RCC 7860 (cell line): Measurements from ENCODE around the gene ARMS2.
A peak's percentile ranks its signal among the peaks of the same experiment; 100 is the strongest.

Experiments
- DNase-seq: peaks from one replicate; pipeline ENCODE4 v3.0.0-alpha.2; 2015; ENCODE audit warnings: low spot score
- FAIRE-seq: peaks from 2 replicates; lab custom pipeline; 2012; peaks lifted over from hg19 to GRCh38; lab: Jason Lieb, UNC

ARMS2 gene

DNA sequence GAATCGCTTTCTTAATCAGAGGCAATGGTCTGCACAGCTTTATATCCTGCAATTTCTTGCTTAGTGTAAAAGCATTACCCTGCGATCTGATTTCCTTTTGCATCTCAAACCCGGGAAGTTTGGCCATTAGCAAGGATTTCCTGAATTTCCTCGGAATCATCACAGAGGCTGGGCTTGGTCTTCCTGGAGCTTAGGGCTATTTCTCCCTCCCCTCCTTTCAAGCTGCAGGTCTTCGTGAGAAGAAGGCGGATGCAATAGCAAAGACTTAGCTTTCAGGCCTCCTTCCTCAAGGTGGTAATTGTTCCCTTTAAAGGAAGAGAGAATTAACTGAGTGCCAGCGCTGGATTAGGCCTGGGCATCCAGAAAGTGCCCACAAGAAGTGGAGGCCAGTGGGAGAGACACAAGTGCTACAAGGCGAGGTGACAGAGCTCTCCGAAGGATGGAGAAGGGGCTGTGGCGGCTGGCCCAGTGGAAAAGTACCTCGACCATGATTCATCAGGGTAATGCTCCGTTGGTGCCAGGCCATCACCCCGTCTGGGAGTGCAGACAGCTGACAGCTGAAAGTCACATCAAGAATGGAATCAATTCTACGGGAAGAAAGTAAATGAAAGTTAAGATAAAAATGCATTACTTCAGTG, 4.0 kb upstream of the ARMS2 start:
- DNase-seq = no peak
- peak; percentile 56 for FAIRE-seq

DNA sequence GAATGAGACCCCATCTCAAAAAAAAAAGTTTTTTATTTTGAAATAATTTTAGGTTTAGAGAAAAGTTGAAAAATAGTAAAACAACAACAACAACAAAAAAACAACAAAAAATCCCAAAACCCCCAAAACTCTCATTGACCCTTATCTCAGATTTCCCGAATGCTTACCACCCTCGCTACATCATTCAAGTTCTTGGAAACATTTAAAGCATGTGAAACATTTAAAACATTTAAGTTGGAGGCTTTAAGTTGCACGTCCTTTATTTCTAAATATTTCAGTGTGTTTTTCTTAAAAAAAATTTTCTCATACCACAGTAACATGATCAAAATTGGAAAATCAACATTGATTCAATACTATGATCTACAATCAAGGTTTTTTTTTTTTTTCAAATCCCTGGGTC, 382 bp upstream of the ARMS2 start:
- DNase-seq (no peak), FAIRE-seq (no peak)

DNA sequence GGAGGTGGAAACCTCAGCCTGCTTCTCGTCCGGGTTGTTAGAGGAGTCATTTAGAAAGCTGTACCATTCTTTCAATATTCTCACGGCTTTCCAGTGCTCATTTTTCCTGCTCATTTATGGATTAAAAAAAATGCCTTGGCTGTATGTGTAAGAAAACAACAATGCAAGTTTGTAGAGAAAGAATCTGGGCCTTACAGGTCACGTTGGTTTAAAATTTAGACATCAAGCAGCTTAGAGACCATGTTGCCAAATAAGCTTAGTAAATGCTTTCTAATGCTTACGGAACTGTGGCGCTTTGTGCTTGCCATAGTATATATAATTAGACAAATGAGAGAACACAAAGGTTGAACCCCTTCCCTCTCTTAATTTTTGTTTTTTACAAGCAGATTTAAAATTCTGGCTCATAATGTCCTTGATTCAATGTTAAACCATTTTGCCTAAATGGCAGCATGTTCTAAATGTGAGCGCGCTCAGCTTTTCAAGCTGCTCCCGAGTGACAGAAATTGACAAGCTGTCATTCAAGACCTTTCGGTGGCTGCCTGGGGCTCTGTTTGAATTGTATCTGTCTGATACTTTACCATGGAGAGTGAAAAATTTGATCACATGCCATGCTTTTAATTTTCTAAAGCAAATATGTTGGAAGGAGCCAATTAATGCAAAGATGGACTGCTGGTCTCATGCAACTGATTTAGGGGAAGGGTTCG, 1.1 kb downstream of the ARMS2 start:
- no peak for DNase-seq
- FAIRE-seq = no peak

GRCh38 chr10:122457934-122458333, 3.5 kb downstream of the ARMS2 start:
- FAIRE-seq (no peak), DNase-seq (no peak)

DNA sequence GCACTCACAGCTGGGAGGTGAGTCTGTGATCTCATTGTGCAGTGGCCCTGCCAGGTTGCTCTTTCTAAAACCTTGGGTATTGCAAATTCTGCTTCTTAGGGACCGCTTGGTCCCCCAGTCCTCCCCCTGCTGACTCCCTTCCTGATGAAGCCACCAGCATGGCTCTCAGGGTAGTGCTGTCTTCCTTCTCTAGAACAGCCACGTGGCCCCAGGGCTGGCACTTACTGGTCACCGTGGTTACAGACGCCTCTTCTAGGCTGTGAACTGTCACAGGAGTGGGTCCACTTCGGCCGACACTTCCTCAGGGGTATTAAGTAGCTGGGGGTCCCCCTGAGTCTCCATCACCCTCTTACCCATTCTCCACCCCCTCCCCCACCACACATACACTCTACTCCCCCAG, 4.2 kb downstream of the ARMS2 start:
- FAIRE-seq = no peak
- no peak for DNase-seq

DNA sequence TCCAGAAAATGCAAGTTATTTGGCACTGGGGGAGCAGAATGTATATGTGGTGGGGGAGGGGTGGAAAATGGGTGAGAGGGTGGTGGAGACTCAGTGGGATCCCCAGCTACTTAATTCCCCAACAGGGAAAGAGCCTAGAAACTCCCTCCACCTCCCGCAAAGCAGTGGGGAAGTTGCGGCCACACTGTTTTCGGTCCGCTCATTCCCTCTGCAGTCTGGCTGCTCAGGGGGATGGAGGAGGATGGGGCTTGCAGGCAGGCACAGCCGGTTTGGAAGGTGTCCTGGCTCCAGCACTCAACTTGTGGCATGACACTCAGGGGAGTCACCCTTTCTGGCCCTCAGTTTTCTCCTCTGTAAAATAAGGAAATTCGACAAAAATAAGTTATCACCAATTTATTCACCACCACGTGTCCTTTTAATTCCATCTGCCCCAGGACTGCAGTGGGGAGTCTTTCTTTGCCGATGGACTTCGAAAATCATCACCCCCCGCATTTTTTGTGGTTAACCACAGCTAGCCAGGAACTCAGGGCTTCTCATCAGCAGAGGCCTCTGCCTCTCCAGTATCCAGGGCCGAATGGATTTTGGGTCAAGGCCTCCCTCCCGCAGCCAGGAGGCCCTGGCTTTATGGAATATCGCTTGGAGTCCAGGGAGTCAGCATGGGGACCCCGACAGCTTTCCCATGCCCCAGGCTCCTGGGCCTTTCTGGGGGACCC, 5.3 kb downstream of the ARMS2 start:
- FAIRE-seq (peak; percentile 86), DNase-seq (peak; percentile 62)

DNA sequence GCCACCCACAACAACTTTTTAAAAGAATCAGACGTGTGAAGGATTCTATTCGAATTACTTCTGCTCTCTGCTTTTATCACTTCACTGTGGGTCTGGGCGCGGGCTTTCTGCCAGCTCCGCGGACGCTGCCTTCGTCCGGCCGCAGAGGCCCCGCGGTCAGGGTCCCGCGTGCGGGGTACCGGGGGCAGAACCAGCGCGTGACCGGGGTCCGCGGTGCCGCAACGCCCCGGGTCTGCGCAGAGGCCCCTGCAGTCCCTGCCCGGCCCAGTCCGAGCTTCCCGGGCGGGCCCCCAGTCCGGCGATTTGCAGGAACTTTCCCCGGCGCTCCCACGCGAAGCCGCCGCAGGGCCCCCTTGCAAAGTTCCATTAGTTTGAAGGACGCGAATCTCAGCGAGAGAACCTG, 6.4 kb downstream of the ARMS2 start:
- FAIRE-seq (no peak), DNase-seq (no peak)

DNA sequence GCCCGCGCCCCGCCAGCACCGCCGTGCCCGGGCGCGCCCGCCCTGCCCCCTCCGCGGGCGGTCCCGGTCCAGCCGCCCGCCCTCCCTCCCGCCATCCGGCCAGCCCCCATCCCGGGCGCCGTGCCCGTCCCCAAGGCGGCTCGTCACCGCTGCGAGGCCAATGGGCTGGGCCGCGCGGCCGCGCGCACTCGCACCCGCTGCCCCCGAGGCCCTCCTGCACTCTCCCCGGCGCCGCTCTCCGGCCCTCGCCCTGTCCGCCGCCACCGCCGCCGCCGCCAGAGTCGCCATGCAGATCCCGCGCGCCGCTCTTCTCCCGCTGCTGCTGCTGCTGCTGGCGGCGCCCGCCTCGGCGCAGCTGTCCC, 6.9 kb downstream of the ARMS2 start, which contains the start of gene HTRA1:
Gene HTRA1, plus strand, starts transcription at position 187 of the 362 bp plus-strand sequence. Its CDS starts 100 bp downstream, at position 287.
- no peak for FAIRE-seq
- DNase-seq = peak; percentile 42

DNA sequence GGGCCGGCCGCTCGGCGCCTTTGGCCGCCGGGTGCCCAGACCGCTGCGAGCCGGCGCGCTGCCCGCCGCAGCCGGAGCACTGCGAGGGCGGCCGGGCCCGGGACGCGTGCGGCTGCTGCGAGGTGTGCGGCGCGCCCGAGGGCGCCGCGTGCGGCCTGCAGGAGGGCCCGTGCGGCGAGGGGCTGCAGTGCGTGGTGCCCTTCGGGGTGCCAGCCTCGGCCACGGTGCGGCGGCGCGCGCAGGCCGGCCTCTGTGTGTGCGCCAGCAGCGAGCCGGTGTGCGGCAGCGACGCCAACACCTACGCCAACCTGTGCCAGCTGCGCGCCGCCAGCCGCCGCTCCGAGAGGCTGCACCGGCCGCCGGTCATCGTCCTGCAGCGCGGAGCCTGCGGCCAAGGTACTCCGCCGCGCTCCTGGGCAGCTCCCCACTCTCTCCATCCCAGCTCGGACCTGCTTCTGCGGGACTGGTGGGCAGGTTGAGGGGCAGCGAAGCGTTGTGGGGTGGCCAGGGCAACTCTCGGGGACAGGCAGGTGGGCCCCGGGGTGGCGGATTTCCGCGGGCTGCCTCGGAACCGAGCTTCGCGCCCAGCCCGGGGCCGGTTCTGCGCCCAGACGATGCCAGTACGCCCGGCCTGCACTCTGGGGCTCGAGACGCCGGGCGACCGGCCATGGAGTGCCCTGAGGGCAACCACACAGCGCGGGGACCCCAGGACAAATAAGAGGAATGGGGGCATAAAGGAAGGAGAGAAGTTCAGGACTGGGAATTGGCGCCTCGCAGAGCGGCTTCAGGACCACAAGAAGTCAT, 7.5 kb downstream of the ARMS2 start:
- DNase-seq (no peak), FAIRE-seq (no peak)

GRCh38 chr10:122462533-122463465, 8.3 kb downstream of the ARMS2 start:
- DNase-seq = no peak

GRCh38 chr10:122463466-122464249, 9.2 kb downstream of the ARMS2 start:
- DNase-seq (no peak), FAIRE-seq (no peak)

More at GRCh38 chr10:122462533-122463465, 8.3 kb downstream of the ARMS2 start:
- FAIRE-seq = no peak

- no peak for DNase-seq
- no peak for FAIRE-seq
Measured at GRCh38 chr10:122464250-122464510, 9.7 kb downstream of the ARMS2 start.

DNA sequence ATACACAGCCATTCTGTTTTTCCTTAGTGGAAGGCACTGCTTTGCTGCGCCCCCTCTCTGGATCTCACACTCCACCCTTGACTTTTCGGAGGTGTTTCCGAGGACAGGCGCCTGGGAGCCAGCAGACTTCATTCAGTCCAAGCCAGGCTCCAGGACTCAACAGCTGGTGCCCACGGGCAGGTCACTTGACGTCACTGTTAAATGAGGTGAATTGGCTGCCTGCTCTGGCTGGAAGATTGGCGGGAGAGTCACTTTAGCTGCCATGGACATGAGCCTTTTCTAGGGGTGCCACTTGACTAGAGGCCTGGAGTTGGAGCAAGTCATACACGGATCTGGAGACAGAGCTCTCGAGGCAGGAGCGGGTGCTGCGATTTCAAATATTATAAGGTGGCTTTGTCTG, 10.1 kb downstream of the ARMS2 start:
- DNase-seq (no peak), FAIRE-seq (no peak)

DNA sequence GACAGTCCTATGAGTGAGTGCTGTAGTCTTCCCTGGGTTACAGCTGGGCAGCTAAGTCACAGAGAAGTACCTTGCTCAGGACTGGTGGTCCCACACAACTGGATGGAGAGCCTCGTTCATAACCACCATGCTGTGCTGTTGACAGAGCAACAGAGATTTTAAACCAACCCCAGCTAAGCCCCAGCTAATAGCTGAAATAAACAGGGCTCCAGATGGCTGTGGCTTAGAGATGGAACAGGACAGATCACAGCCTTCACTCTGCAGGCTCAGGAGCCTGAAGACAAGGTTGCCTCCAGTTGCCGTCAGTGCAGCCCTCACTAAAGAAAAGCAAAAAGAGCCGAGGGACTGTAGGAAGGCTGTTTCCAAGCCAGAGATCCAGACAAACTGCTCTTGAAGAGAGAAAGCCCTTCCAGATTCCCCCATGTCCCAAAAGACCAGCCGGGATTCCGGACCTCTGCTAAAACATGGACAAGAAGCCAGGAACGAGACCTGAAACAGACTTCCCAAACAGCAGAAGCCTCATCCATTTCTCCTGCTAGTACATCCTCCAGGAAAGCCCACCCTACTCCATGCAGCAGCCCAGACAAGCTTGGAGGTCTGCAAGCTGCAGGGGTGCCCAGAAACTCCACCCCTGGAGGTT, 11.1 kb downstream of the ARMS2 start:
- DNase-seq (no peak), FAIRE-seq (no peak)

- FAIRE-seq (no peak), DNase-seq (no peak)
Measured at GRCh38 chr10:122466951-122467381, 12.5 kb downstream of the ARMS2 start.

- FAIRE-seq (no peak), DNase-seq (no peak)
Measured at GRCh38 chr10:122467701-122468100, 13.2 kb downstream of the ARMS2 start.

DNA sequence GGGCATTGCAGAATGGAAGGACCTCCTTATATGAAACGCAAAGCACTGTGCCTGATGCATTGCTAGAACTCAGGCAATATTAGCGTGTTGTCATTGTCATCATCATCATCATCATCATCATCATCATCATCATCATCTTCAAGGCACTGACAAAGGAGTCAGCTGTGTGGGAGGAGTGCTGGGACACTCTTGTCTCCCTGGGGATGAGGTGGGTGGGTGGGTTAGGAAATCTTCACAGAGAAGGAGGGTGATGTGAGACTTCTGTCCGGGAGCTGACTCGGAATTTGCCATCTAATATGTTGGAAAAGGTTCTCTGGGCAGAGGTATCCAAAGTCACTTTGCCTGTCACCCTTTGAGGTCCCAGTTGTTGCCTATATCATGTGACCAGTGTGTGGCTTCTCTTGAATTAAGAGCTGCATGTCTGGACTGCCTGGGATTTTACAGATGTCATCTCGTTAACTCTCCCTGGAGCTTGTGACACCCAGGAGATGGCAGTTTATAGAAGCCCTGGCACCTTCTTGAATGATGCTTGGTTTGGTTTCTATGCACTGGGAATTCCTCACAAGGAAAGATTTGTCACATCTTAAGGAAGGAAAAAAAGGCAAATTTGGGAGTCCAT, 14.0 kb downstream of the ARMS2 start:
- DNase-seq (no peak), FAIRE-seq (no peak)

- DNase-seq (peak; percentile 97), FAIRE-seq (peak; percentile 96)
Measured at GRCh38 chr10:122468926-122469781, 14.7 kb downstream of the ARMS2 start.
